A673 (cell line): ENCODE measurements around the gene KIF3A. TPM values are rescaled to one million over a fixed set of nuclear protein-coding genes. Genes with fewer than 3 reads are reported as not detected.

Source experiments
- BruUV-seq: library from RNA; stranded (reverse); fragments of 400-500 nt; replicated peaks from 2 replicates; lab custom pipeline; 2021; lab: Mats Ljungman, UMichigan
- CTCF ChIA-PET: fragments of 300-600 bp; sonication (Branson Sonifier 250); formaldehyde crosslinking; loops from one replicate; lab custom pipeline; 2022; ENCODE audit warnings: antibody characterized with exemption; lab: Charles Lee
- POLR2A ChIA-PET: fragments of 300-600 bp; sonication (Branson Sonifier 250); formaldehyde crosslinking; loops from one replicate; lab custom pipeline; 2022; ENCODE audit warnings: antibody characterized with exemption; ENCODE audit not compliant: low non-redundant PET; lab: Charles Lee
- DNase-seq: peaks from one replicate; pipeline ENCODE4 v3.0.0-alpha.2; 2015; ENCODE audit warnings: low spot score
- H3K27ac ChIP-seq: fragments of 200-600 bp; sonication (generic); 2 replicates; pipeline ENCODE4 v1.5.1; 2016; ENCODE audit warnings: mixed run types, low read depth, mild to moderate bottlenecking, mixed read lengths, antibody characterized with exemption, low read length; ENCODE audit not compliant: poor library complexity, severe bottlenecking
- H3K27me3 ChIP-seq: fragments of 200-600 bp; sonication (generic); replicated peaks from 2 replicates; pipeline ENCODE4 v1.6.1; 2017; ENCODE audit warnings: mixed run types, low read depth, mild to moderate bottlenecking, mixed read lengths, antibody characterized with exemption, low read length; ENCODE audit not compliant: insufficient read depth, poor library complexity
- H3K36me3 ChIP-seq: fragments of 200-600 bp; sonication (generic); 2 replicates; pipeline ENCODE4 v1.6.1; 2016; ENCODE audit warnings: mixed run types, mild to moderate bottlenecking, mixed read lengths, antibody characterized with exemption, low read length; ENCODE audit not compliant: insufficient read depth, poor library complexity, severe bottlenecking
- H3K4me1 ChIP-seq: fragments of 200-600 bp; sonication (generic); 2 replicates; pipeline ENCODE4 v1.6.1; 2017; ENCODE audit warnings: mixed run types, mild to moderate bottlenecking, mixed read lengths, antibody characterized with exemption, low read length; ENCODE audit not compliant: insufficient read depth, poor library complexity, severe bottlenecking
- H3K4me3 ChIP-seq: fragments of 200-600 bp; sonication (generic); 2 replicates; pipeline ENCODE4 v1.5.1; 2016; ENCODE audit warnings: low read depth, mixed run types, mild to moderate bottlenecking, mixed read lengths, low read length; ENCODE audit not compliant: poor library complexity, severe bottlenecking
- H3K9me3 ChIP-seq: fragments of 200-600 bp; sonication (generic); 2 replicates; pipeline ENCODE4 v1.6.1; 2016; ENCODE audit warnings: mixed run types, low read depth, mild to moderate bottlenecking, mixed read lengths, antibody characterized with exemption, low read length; ENCODE audit not compliant: poor library complexity, severe bottlenecking
- EZH2 ChIP-seq: fragments of 200-600 bp; sonication (generic); IDR thresholded peaks from 2 replicates; pipeline ENCODE4 v1.6.1; 2017; ENCODE audit warnings: borderline replicate concordance, low read depth, mild to moderate bottlenecking, mixed read lengths, antibody characterized with exemption, low read length; ENCODE audit not compliant: poor library complexity, severe bottlenecking
- intact Hi-C: fragments of 100-400 bp; cut with micrococcal nuclease; formaldehyde crosslinking; loops from one replicate; pipeline ENCODE4 v1.10.0; 2022; ENCODE audit not compliant: unreplicated experiment
- total RNA-seq: library from RNA; stranded (reverse); gene quantifications from 2 replicates; pipeline ENCODE4 v1.2.3, GENCODE V29; 2021
- TF ChIP-seq, protein P1 (sequence below): fragments of 300-800, 200-600 bp; sonication (generic); conservative IDR thresholded peaks from 2 replicates; pipeline ENCODE4 v1.5.1; 2017; ENCODE audit warnings: low read depth, mild to moderate bottlenecking, antibody characterized with exemption, low read length, moderate library complexity, mixed read lengths

Gene KIF3A
- total RNA-seq, 1 experiment from 2014 or later, result 19.1 TPM

DNA sequence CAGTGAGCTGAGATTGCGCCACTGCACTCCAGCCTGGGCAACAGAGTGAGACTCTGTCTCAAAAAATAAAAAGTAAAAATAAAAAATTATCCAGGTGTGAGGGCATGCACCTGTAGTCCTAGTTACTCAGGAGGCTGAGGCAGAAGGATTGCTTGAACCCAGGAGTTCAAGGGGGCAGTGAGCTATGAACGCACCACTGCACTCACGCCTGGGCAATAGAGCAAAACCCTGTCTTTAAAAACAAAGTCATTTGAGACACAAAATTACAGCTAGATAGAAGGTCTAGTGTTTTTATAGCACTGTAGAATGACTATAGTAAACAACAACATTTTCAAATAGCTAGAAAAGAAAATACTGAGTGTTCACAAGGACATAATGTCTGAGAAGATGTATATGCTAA, 47.2 kb downstream of the KIF3A start:
- no TSS peak for BruUV-seq

DNA sequence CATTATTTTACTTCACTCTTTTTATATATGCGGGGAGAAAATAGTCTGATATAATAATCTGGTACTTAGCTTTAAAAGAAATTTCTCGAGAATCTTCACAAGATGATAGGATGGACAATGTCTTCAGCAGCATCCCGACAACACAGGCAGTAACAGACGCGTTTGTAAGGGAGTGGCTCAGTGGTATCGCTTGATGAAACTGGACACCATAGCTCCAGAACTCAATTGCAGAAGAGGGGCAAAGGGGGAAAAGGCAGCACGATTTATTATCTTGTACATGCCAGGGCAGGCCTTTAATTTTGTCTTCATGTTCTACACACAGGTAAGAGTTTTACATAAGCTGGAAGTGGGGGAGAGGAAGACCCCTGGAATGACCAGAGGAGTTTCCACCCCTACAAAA, 47.8 kb downstream of the KIF3A start:
- H3K9me3 ChIP-seq, result no peaks in the 10 kb centered on the region
- H3K27me3 ChIP-seq, result no peaks in the 10 kb centered on the region
- CTCF ChIA-PET, result no interaction called here
- no peak overlapping the region for H3K27ac ChIP-seq
- DNase-seq, result no peak
- H3K4me1 ChIP-seq, result no peaks in the 10 kb centered on the region
- no peak overlapping the region for H3K4me3 ChIP-seq
- intact Hi-C loops, result no loop called here
- TF ChIP-seq, protein P1, sequence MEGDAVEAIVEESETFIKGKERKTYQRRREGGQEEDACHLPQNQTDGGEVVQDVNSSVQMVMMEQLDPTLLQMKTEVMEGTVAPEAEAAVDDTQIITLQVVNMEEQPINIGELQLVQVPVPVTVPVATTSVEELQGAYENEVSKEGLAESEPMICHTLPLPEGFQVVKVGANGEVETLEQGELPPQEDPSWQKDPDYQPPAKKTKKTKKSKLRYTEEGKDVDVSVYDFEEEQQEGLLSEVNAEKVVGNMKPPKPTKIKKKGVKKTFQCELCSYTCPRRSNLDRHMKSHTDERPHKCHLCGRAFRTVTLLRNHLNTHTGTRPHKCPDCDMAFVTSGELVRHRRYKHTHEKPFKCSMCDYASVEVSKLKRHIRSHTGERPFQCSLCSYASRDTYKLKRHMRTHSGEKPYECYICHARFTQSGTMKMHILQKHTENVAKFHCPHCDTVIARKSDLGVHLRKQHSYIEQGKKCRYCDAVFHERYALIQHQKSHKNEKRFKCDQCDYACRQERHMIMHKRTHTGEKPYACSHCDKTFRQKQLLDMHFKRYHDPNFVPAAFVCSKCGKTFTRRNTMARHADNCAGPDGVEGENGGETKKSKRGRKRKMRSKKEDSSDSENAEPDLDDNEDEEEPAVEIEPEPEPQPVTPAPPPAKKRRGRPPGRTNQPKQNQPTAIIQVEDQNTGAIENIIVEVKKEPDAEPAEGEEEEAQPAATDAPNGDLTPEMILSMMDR, result no peak
- TF ChIP-seq EZH2, result no peak
- BruUV-seq, result no TSS peak
- POLR2A ChIA-PET, result no interaction called here
- no peaks in the 10 kb centered on the region for H3K36me3 ChIP-seq

More for the DNA sequence above, 47.2 kb downstream of the KIF3A start:
- Histone ChIP-seq H3K27ac (no peak overlapping the region), H3K4me1 (no peaks in the 10 kb centered on the region), H3K4me3 (no peak overlapping the region), H3K9me3 (no peaks in the 10 kb centered on the region), H3K36me3 (no peaks in the 10 kb centered on the region), H3K27me3 (no peaks in the 10 kb centered on the region)
- CTCF ChIA-PET, result no interaction called here
- POLR2A ChIA-PET, result no interaction called here
- DNase-seq, result no peak
- intact Hi-C loops, result no loop called here
- TF ChIP-seq, protein P1, result no peak
- no peak for TF ChIP-seq EZH2

DNA sequence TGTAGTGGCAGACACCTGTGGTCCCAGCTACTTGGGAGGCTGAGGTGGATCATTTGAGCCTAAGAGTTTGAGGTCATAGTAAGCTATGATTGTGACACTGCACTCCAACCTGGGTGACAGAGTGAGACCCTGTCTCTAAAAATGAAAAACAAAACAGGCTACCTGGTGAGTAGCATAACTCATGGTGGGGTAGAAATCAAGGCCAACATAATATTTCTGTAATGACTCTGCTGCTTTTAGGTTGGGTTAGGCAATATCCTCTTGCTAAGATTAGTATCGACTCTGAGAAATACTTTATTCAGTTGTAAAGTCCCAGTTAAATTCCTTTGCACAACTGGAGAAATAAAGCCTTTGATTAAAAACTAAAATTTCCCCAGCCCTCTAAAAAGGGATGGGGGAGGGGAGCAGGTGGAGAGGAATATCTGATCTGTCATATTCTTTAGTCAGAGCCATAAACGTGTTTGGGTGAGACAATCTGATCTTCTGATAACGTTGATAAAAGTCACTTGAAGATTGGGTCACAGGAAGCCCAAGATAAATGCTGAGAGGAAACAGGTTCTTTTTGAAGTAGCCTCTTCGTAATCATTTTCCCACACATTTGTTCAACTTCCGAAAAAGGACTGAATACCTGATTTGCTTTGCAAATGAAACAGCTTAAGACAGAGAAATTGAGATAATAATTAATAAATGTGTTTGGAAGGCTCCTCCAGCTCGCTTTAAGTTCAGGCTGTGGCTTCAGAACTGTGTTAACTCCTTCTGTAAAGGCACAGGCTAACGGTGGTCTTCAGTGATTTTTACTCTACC, 48.6 kb downstream of the KIF3A start:
- no peak for DNase-seq
- Histone ChIP-seq H3K4me1 (no peaks in the 10 kb centered on the region), H3K27ac (no peak overlapping the region), H3K9me3 (no peaks in the 10 kb centered on the region), H3K4me3 (no peak overlapping the region), H3K36me3 (no peaks in the 10 kb centered on the region), H3K27me3 (no peaks in the 10 kb centered on the region)
- no TSS peak for BruUV-seq
- POLR2A ChIA-PET, result no interaction called here
- CTCF ChIA-PET, result no interaction called here
- intact Hi-C loops, result no loop called here
- TF ChIP-seq EZH2, result no peak
- TF ChIP-seq, protein P1, result no peak
